H1 (cell line): ENCODE data around the gene STK11IP.

Experiments
- POLR2A ChIP-seq, 2 experiments: IDR thresholded peaks; 1 replicate in 1 of 2; 2 replicates in 1 of 2; pipeline ENCODE4 v1.6.1; 2011; ENCODE audit warnings: low read depth in 2 of 2, low read length in 2 of 2, mild to moderate bottlenecking in 2 of 2; ENCODE audit errors: control extremely low read depth in 1 of 2
- TF ChIP-seq, protein P1 (sequence below): IDR thresholded peaks from 2 replicates; pipeline ENCODE4 v1.6.1; 2012; ENCODE audit warnings: low read length, inconsistent platforms

DNA sequence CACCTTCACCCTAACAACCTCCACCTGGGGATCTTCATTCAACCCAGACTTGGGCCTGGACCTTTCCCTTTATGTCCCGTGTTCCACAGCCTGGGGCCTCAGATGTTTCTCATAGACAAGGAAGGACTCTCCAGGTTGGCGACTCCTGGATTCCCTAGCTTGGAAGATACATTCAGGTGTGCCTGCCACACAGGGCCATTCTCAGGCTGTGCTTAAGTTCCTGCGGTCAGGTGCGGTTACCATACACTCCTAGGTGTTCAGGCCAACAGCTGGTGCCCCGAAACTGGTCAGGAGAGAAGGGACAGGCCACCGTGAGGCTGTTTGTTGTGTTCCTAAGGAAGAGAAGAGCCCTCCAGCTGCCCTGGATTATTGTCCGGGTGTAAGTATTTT, 45.4 kb downstream of the STK11IP start:
- TF ChIP-seq, protein P1, sequence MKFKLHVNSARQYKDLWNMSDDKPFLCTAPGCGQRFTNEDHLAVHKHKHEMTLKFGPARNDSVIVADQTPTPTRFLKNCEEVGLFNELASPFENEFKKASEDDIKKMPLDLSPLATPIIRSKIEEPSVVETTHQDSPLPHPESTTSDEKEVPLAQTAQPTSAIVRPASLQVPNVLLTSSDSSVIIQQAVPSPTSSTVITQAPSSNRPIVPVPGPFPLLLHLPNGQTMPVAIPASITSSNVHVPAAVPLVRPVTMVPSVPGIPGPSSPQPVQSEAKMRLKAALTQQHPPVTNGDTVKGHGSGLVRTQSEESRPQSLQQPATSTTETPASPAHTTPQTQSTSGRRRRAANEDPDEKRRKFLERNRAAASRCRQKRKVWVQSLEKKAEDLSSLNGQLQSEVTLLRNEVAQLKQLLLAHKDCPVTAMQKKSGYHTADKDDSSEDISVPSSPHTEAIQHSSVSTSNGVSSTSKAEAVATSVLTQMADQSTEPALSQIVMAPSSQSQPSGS = no peak
- no peak for TF ChIP-seq POLR2A (IDR thresholded peaks at IDR 0.05; ENCODE audit: control extremely low read depth in 1 of 2, low read depth in 2 of 2, low read length in 2 of 2)
